Measurements from ENCODE around the gene UBE4B.

Gene UBE4B

GRCh38 chr1:10121688-10122087, 88.9 kb downstream of the UBE4B start:
- DNase-seq, result no peak

GRCh38 chr1:10122926-10123325, 90.2 kb downstream of the UBE4B start:
- no peak for DNase-seq

- DNase-seq, result no peak
Observed at GRCh38 chr1:10128101-10128765, 95.5 kb downstream of the UBE4B start.

GRCh38 chr1:10132316-10132715, 99.6 kb downstream of the UBE4B start:
- DNase-seq, result no peak

- no peak for DNase-seq
Observed at GRCh38 chr1:10132852-10133251, 100.1 kb downstream of the UBE4B start.

- DNase-seq, result no peak
Observed at GRCh38 chr1:10140981-10141380, 108.2 kb downstream of the UBE4B start.

- DNase-seq, result no peak
Observed at GRCh38 chr1:10143961-10144485, 111.3 kb downstream of the UBE4B start.

GRCh38 chr1:10146391-10146790, 113.6 kb downstream of the UBE4B start:
- no peak for DNase-seq

- DNase-seq, result no peak
Observed at GRCh38 chr1:10149231-10149630, 116.5 kb downstream of the UBE4B start.

GRCh38 chr1:10152709-10153284, 120.0 kb downstream of the UBE4B start:
- DNase-seq, result no peak

GRCh38 chr1:10155087-10155712, 122.4 kb downstream of the UBE4B start:
- no peak for DNase-seq

GRCh38 chr1:10160173-10160572, 127.4 kb downstream of the UBE4B start:
- no peak for DNase-seq

GRCh38 chr1:10160907-10161490, 128.2 kb downstream of the UBE4B start:
- DNase-seq, result no peak

GRCh38 chr1:10161541-10162290, 129.0 kb downstream of the UBE4B start:
- no peak for DNase-seq

- DNase-seq, result no peak
Observed at GRCh38 chr1:10168912-10169514, 136.3 kb downstream of the UBE4B start.

- no peak for DNase-seq
Observed at GRCh38 chr1:10170239-10170574, 137.4 kb downstream of the UBE4B start.

GRCh38 chr1:10171105-10171767, 138.5 kb downstream of the UBE4B start:
- DNase-seq, result no peak

- DNase-seq, result no peak
Observed at GRCh38 chr1:10171995-10172669, 139.4 kb downstream of the UBE4B start.

- no peak for DNase-seq
Observed at GRCh38 chr1:10173582-10173981, 140.8 kb downstream of the UBE4B start.

- no peak for DNase-seq
Observed at GRCh38 chr1:10177876-10178275, 145.1 kb downstream of the UBE4B start.

GRCh38 chr1:10178597-10179405, 146.0 kb downstream of the UBE4B start:
- no peak for DNase-seq

All from activated CD4-positive, CD25-positive, alpha-beta regulatory T cell (primary cell).